OCI-LY1 (cell line): ENCODE measurements around the gene TXNL1.

Experiments used
- CTCF ChIP-seq: fragments of 200-600 bp; sonication (generic), shearing (Covaris generic); IDR thresholded peaks from 2 replicates; pipeline ENCODE4 v1.5.1; 2017; ENCODE audit warnings: mild to moderate bottlenecking, antibody characterized with exemption, low read length, moderate library complexity, mixed read lengths
- EZH2 ChIP-seq: fragments of 200-600 bp; sonication (generic), shearing (Covaris generic); IDR thresholded peaks from 2 replicates; pipeline ENCODE4 v1.8.0; 2017; ENCODE audit warnings: borderline replicate concordance, mixed run types, mild to moderate bottlenecking, antibody characterized with exemption, low read length, moderate library complexity, mixed read lengths

- TF ChIP-seq CTCF (no peak), EZH2 (no peak)
Observed at GRCh38 chr18:56641714-56642337, 3.4 kb upstream of the TXNL1 start.
